Trophoblast cell (in vitro differentiated cells and primary cell): ENCODE results near the gene FBP1.

Source experiments
- DNase-seq, 2 donors: peaks; one replicate each; pipeline ENCODE4 v3.0.0-alpha.2; 2016
- H2AFZ ChIP-seq: 2 replicates; pipeline ENCODE4 v1.6.1; 2013; ENCODE audit warnings: low read length, moderate library complexity, mild to moderate bottlenecking; ENCODE audit not compliant: insufficient read depth, poor library complexity
- H2AK5ac ChIP-seq: 2 replicates; pipeline ENCODE4 v1.6.1; 2013; ENCODE audit warnings: mild to moderate bottlenecking, low read length
- H2BK120ac ChIP-seq: 2 replicates; pipeline ENCODE4 v1.6.1; 2013; ENCODE audit warnings: low read length, mild to moderate bottlenecking, moderate library complexity; ENCODE audit not compliant: insufficient read depth, poor library complexity
- H2BK12ac ChIP-seq: 2 replicates; pipeline ENCODE4 v1.6.1; 2013; ENCODE audit warnings: mild to moderate bottlenecking, low read length, moderate library complexity
- H2BK5ac ChIP-seq: 2 replicates; pipeline ENCODE4 v1.6.1; 2013; ENCODE audit warnings: low read length, low read depth, moderate library complexity, mild to moderate bottlenecking; ENCODE audit not compliant: poor library complexity
- H3K14ac ChIP-seq: 2 replicates; pipeline ENCODE4 v1.6.1; 2013; ENCODE audit warnings: mild to moderate bottlenecking, low read length
- H3K18ac ChIP-seq: 2 replicates; pipeline ENCODE4 v1.6.1; 2013; ENCODE audit warnings: mild to moderate bottlenecking, low read length
- H3K23ac ChIP-seq: 2 replicates; pipeline ENCODE4 v1.6.1; 2013; ENCODE audit warnings: low read length
- H3K27ac ChIP-seq: 2 replicates; pipeline ENCODE4 v1.5.1; 2013; ENCODE audit warnings: low read depth, mild to moderate bottlenecking, inconsistent platforms, low read length, moderate library complexity
- H3K27me3 ChIP-seq: 2 replicates; pipeline ENCODE4 v1.6.1; 2013; ENCODE audit warnings: inconsistent platforms, mild to moderate bottlenecking, low read length, moderate library complexity; ENCODE audit not compliant: insufficient read depth
- H3K36me3 ChIP-seq, 2 experiments: 1 replicate in 1 of 2; 2 replicates in 1 of 2; pipeline ENCODE4 v1.6.1; 2013; ENCODE audit warnings: low read length in 2 of 2, mild to moderate bottlenecking in 2 of 2, moderate library complexity in 1 of 2; ENCODE audit not compliant: insufficient read depth in 2 of 2, control insufficient read depth in 1 of 2
- H3K4ac ChIP-seq: 2 replicates; pipeline ENCODE4 v1.6.1; 2013; ENCODE audit warnings: low read depth, mild to moderate bottlenecking, low read length, moderate library complexity
- H3K4me1 ChIP-seq, 2 experiments: 1 replicate in 1 of 2; 2 replicates in 1 of 2; pipeline ENCODE4 v1.6.1; 2013; ENCODE audit warnings: low read length in 2 of 2, mild to moderate bottlenecking in 2 of 2, moderate library complexity in 1 of 2; ENCODE audit not compliant: insufficient read depth in 2 of 2, control insufficient read depth in 1 of 2
- H3K4me2 ChIP-seq: 2 replicates; pipeline ENCODE4 v1.6.1; 2013; ENCODE audit warnings: inconsistent platforms, mild to moderate bottlenecking, low read length, moderate library complexity
- H3K4me3 ChIP-seq: 2 replicates; pipeline ENCODE4 v1.5.1; 2013; ENCODE audit warnings: mild to moderate bottlenecking, low read depth, low read length, inconsistent platforms
- H3K79me1 ChIP-seq: one replicate; pipeline ENCODE4 v1.6.1; 2013; ENCODE audit warnings: low read length
- H3K79me2 ChIP-seq: 2 replicates; pipeline ENCODE4 v1.6.1; 2013; ENCODE audit warnings: low read length, mild to moderate bottlenecking; ENCODE audit not compliant: control insufficient read depth, insufficient read depth, poor library complexity
- H3K9ac ChIP-seq: 2 replicates; pipeline ENCODE4 v1.6.1; 2013; ENCODE audit warnings: mild to moderate bottlenecking, low read length
- H3K9me3 ChIP-seq: 2 replicates; pipeline ENCODE4 v1.6.1; 2013; ENCODE audit warnings: low read depth, mild to moderate bottlenecking, control low read depth, inconsistent platforms, low read length; ENCODE audit not compliant: insufficient read depth
- H4K12ac ChIP-seq: 2 replicates; pipeline ENCODE4 v1.6.1; 2013; ENCODE audit warnings: low read depth, mild to moderate bottlenecking, low read length, moderate library complexity
- H4K8ac ChIP-seq: 2 replicates; pipeline ENCODE4 v1.6.1; 2013; ENCODE audit warnings: low read depth, mild to moderate bottlenecking, low read length, moderate library complexity
- H4K91ac ChIP-seq: one replicate; pipeline ENCODE4 v1.6.1; 2013; ENCODE audit warnings: low read depth, mild to moderate bottlenecking, low read length, moderate library complexity
- WGBS: extraction: QIAGEN DNeasy Blood & Tissue Kit; methylation state at CpG from one replicate; pipeline ENCODE4 v1.1.7; 2013; ENCODE audit warnings: missing lambda C conversion rate; ENCODE audit not compliant: insufficient read length, insufficient coverage; ENCODE audit errors: extremely low coverage; 5-methylcytosine and 5-hydroxymethylcytosine counted together

The FBP1 gene

GRCh38 chr9:94557376-94557775 is 81.9 kb downstream of the FBP1 start:
- Histone ChIP-seq H3K18ac (no peak overlapping the region), H3K4ac (no peak overlapping the region), H3K4me2 (no peak overlapping the region), H3K79me2 (peaks cover 2% of the 10 kb centered on the region), H3K27ac (no peak overlapping the region), H4K12ac (no peak overlapping the region), H2AK5ac (no peak overlapping the region), H2BK12ac (no peak overlapping the region), H3K9me3 (no peaks in the 10 kb centered on the region), H3K23ac (no peak overlapping the region), H3K14ac (no peak overlapping the region), H2BK120ac (no peak overlapping the region), H2BK5ac (no peak overlapping the region), H3K4me1 (peaks cover 0 to 11% of the 10 kb centered on the region in 2 experiments), H3K9ac (no peak overlapping the region), H3K79me1 (peaks cover 3% of the 10 kb centered on the region), H4K8ac (no peak overlapping the region), H3K4me3 (no peak overlapping the region), H2AFZ (no peak overlapping the region), H4K91ac (no peak overlapping the region), H3K36me3 (no peaks in the 10 kb centered on the region), H3K27me3 (no peaks in the 10 kb centered on the region)
- no CpG with 5 or more reads among the region's 4 CpGs for WGBS
- no peak for DNase-seq

GRCh38 chr9:94554439-94555331 is 84.6 kb downstream of the FBP1 start, which contains the start of gene PCAT7:
Gene PCAT7, plus strand, starts transcription at chr9:94555083.
- peak within 1 kb of the TSS; percentile 73 for H3K4me3 ChIP-seq
- H2AK5ac ChIP-seq = no peak within 1 kb of the TSS
- H3K14ac ChIP-seq = peak within 1 kb of the TSS; percentile 61
- H3K18ac ChIP-seq = peak within 1 kb of the TSS; percentile 51
- H3K36me3 ChIP-seq = no peaks in the 10 kb centered on the region
- no peak within 1 kb of the TSS for H2BK120ac ChIP-seq
- peaks cover 0 to 11% of the 10 kb centered on the region in 2 experiments for H3K4me1 ChIP-seq
- WGBS = no CpG with 5 or more reads among the region's 40 CpGs
- H4K91ac ChIP-seq = peak within 1 kb of the TSS; percentile 47
- H2AFZ ChIP-seq = peak within 1 kb of the TSS; percentile 68
- peaks cover 3% of the 10 kb centered on the region for H3K79me1 ChIP-seq
- H4K12ac ChIP-seq = no peak within 1 kb of the TSS
- no peak within 1 kb of the TSS for H3K4ac ChIP-seq
- H3K9me3 ChIP-seq = no peaks in the 10 kb centered on the region
- H4K8ac ChIP-seq = peak within 1 kb of the TSS; percentile 83
- H3K9ac ChIP-seq = peak within 1 kb of the TSS; percentile 76
- DNase-seq = peak; percentile 84 to 86
- no peak within 1 kb of the TSS for H2BK12ac ChIP-seq
- H3K23ac ChIP-seq = no peak within 1 kb of the TSS
- no peaks in the 10 kb centered on the region for H3K27me3 ChIP-seq
- peaks cover 2% of the 10 kb centered on the region for H3K79me2 ChIP-seq
- H3K27ac ChIP-seq = peak within 1 kb of the TSS; percentile 20
- H3K4me2 ChIP-seq = peak within 1 kb of the TSS; percentile 96
- H2BK5ac ChIP-seq = peak within 1 kb of the TSS; percentile 52

- Histone ChIP-seq H3K27ac (no peak overlapping the region), H3K4me1 (peaks cover 0 to 11% of the 10 kb centered on the region in 2 experiments), H3K14ac (no peak overlapping the region), H3K36me3 (no peaks in the 10 kb centered on the region), H3K4me2 (peak overlapping the region; percentile 96), H2BK120ac (no peak overlapping the region), H2AK5ac (no peak overlapping the region), H3K79me2 (peaks cover 2% of the 10 kb centered on the region), H2AFZ (no peak overlapping the region), H3K9ac (peak overlapping the region; percentile 66), H3K9me3 (no peaks in the 10 kb centered on the region), H4K91ac (no peak overlapping the region), H2BK12ac (no peak overlapping the region), H3K4me3 (peak overlapping the region; percentile 73), H3K18ac (no peak overlapping the region), H3K4ac (no peak overlapping the region), H3K23ac (no peak overlapping the region), H4K8ac (no peak overlapping the region), H2BK5ac (no peak overlapping the region), H3K79me1 (peaks cover 3% of the 10 kb centered on the region), H3K27me3 (no peaks in the 10 kb centered on the region), H4K12ac (no peak overlapping the region)
- WGBS = no CpG with 5 or more reads among the region's 16 CpGs
- no peak for DNase-seq
Observed at GRCh38 chr9:94554078-94554438, 85.3 kb downstream of the FBP1 start.
